ENCODE measurements around the gene CLTB. TPM values are rescaled to one million over a fixed set of nuclear protein-coding genes. Genes with fewer than 3 reads are reported as not detected.

Gene CLTB
- total and polyA plus RNA-seq, 2 of the 8 experiments (the other 6 are each of a cell fraction or from before 2014, with no cell fraction given) = 25.9 to 34.9 TPM

DNA sequence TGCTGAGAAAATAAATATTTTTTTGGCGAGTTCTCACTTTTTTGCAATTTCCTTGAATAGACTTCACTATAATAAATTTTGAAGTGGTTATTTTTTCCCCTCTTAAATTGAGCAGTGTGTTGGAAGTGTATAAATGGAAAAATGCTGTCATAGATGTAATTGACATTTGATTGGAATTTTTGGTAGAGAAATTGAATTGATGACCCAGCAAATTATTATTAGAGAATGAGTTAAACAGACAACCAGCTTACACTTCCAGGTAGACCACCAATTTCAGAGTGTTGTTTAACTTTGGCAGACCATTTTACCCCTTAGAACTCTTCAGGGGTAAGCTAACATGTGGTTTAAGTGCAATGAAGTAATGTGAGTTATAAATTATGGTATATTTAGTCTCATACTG is 33.7 kb upstream of the CLTB start:
- Histone ChIP-seq H3K14ac (ENCODE audit: insufficient read length) (no peak overlapping the region), H4K8ac (ENCODE audit: extremely low read depth, insufficient read depth, low read length) (no peak overlapping the region), H3K79me1 (ENCODE audit: low read depth, low read length) (0 out of 2 replicates have a peak, but pooled peaks cover 5% of the 10 kb centered on the region), H3K36me3 (ENCODE audit: control insufficient read depth in 2 of 4, insufficient read depth in 4 of 4, low read length in 3 of 4) (peaks cover 0 to 15% (median 1%) of the 10 kb centered on the region in 4 experiments; a peak in 2 of 8 replicates), H3K4me1 (replicated peaks in 1 of 4; ENCODE audit: control insufficient read depth in 3 of 4, insufficient read depth in 4 of 4, low read length in 3 of 4) (peaks cover 0 to 4% (median 0%) of the 10 kb centered on the region in 4 experiments; a peak in 1 of 7 replicates), H3K9ac (replicated peaks in 1 of 4; ENCODE audit: extremely low read depth in 1 of 4, low read depth in 3 of 4, low read length in 3 of 4) (no peak overlapping the region), H3K4me3 (ENCODE audit: extremely low read depth in 1 of 4, insufficient read depth in 2 of 4, low read depth in 3 of 4, low read length in 4 of 4) (no peak overlapping the region), H3K23me2 (ENCODE audit: low read depth, low read length) (peaks cover 12% of the 10 kb centered on the region), H3K4ac (replicated peaks; ENCODE audit: insufficient read length, low read depth, low read length) (no peak overlapping the region), H3K27ac (ENCODE audit: low read depth, low read length) (no peak overlapping the region), H3K4me2 (ENCODE audit: insufficient read depth in 1 of 2, low read depth in 2 of 2, low read length in 2 of 2) (no peak overlapping the region), H3K9me3 (ENCODE audit: insufficient read depth in 2 of 2, low read depth in 1 of 2, low read length in 1 of 2) (no peaks in the 10 kb centered on the region), H3K23ac (ENCODE audit: insufficient read length) (no peak overlapping the region), H2AFZ (ENCODE audit: low read length) (no peak overlapping the region), H3K18ac (ENCODE audit: extremely low read depth, low read length) (no peak overlapping the region), H3K27me3 (replicated peaks in 1 of 4; ENCODE audit: control insufficient read depth in 3 of 4, extremely low read depth in 1 of 4, insufficient read depth in 3 of 4, low read length in 3 of 4) (no peaks in the 10 kb centered on the region), H2BK20ac (ENCODE audit: low read length) (no peak overlapping the region), H2BK15ac (ENCODE audit: low read length) (no peak overlapping the region), H3K56ac (replicated peaks; ENCODE audit: insufficient read length, low read depth, low read length) (no peak overlapping the region), H2BK5ac (ENCODE audit: low read depth, low read length) (no peak overlapping the region), H4K5ac (ENCODE audit: insufficient read length, low read depth, low read length) (no peak overlapping the region), H2BK12ac (ENCODE audit: low read depth, low read length) (no peak overlapping the region), H2AK5ac (ENCODE audit: low read depth, low read length) (no peak overlapping the region), H4K91ac (replicated peaks; ENCODE audit: insufficient read length, low read length) (no peak overlapping the region), H2BK120ac (replicated peaks; ENCODE audit: low read depth, low read length) (no peak overlapping the region), H3K79me2 (ENCODE audit: control insufficient read depth in 1 of 2, insufficient read depth in 2 of 2, low read length in 2 of 2) (peaks cover 5 to 50% of the 10 kb centered on the region in 2 experiments), H4K20me1 (replicated peaks in 1 of 2; ENCODE audit: control insufficient read depth in 1 of 2, insufficient read depth in 2 of 2, low read length in 2 of 2) (peaks cover 0 to 3% of the 10 kb centered on the region in 2 experiments)
- 100% methylated on average over 1 of the region's 1 CpG; no CpG with 5 or more reads in 1 of the 2 experiments for WGBS, 2 experiments (ENCODE audit: extremely low coverage in 1 of 2, insufficient coverage in 1 of 2, insufficient read length in 1 of 2, insufficient replicate concordance in 2 of 2, low coverage in 1 of 2, low lambda C conversion rate in 2 of 2, missing lambda C conversion rate in 1 of 2)
- FAIRE-seq (no peak), DNase-seq (ENCODE audit: low read depth in 1 of 2, low spot score in 2 of 2) (no peak)
- POLR2A ChIA-PET (ENCODE audit: partially characterized antibody) = interaction anchor here (0.7 to 3.4 kb wide), 5 partner anchors 11 to 86 kb away, joined by 3 to 14 read pairs (median 3); partner anchors contain the start of gene CLTB
- TF ChIP-seq, protein P1, sequence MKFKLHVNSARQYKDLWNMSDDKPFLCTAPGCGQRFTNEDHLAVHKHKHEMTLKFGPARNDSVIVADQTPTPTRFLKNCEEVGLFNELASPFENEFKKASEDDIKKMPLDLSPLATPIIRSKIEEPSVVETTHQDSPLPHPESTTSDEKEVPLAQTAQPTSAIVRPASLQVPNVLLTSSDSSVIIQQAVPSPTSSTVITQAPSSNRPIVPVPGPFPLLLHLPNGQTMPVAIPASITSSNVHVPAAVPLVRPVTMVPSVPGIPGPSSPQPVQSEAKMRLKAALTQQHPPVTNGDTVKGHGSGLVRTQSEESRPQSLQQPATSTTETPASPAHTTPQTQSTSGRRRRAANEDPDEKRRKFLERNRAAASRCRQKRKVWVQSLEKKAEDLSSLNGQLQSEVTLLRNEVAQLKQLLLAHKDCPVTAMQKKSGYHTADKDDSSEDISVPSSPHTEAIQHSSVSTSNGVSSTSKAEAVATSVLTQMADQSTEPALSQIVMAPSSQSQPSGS (IDR thresholded peaks at IDR 0.05; ENCODE audit: low read length) = no peak
- TF ChIP-seq POU5F1 (IDR thresholded peaks at IDR 0.05; ENCODE audit: low read depth, low read length) (no peak), JUN (IDR thresholded peaks at IDR 0.05; ENCODE audit: low read depth, low read length) (no peak), CHD2 (IDR thresholded peaks at IDR 0.05; ENCODE audit: low read length) (no peak), BCL11A (IDR thresholded peaks at IDR 0.05; ENCODE audit: low read depth in 2 of 2, low read length in 2 of 2) (no peak), RFX5 (IDR thresholded peaks at IDR 0.05; ENCODE audit: borderline replicate concordance, low read depth, low read length) (no peak), SAP30 (IDR thresholded peaks at IDR 0.05; ENCODE audit: insufficient read depth, insufficient replicate concordance, low read length) (no peak), CHD1 (IDR thresholded peaks at IDR 0.05; ENCODE audit: low read depth, low read length) (no peak), EZH2 (IDR thresholded peaks at IDR 0.05; ENCODE audit: low read depth, low read length, severe bottlenecking) (no peak), BRCA1 (IDR thresholded peaks at IDR 0.05; ENCODE audit: low read depth, low read length) (no peak), JUND (IDR thresholded peaks at IDR 0.05; ENCODE audit: low read length) (no peak), SIN3A (conservative IDR thresholded peaks at IDR 0.05 in 1 of 2, IDR thresholded peaks at IDR 0.05 in 1 of 2; ENCODE audit: low read depth in 1 of 2, low read length in 2 of 2) (no peak)
- CTCF ChIA-PET (ENCODE audit: partially characterized antibody) = interaction anchor here (0.9 to 1.0 kb wide), 2 partner anchors 44 to 59 kb away, joined by 3 read pairs; no protein-coding TSS in a partner anchor

All from H1 (cell line).